GM12801 (cell line): Measurements from ENCODE around the gene CLIC3.

Experiments used
- CTCF ChIP-seq: IDR thresholded peaks from one replicate; pipeline ENCODE4 v1.5.1; 2011; ENCODE audit warnings: control low read depth; ENCODE audit not compliant: insufficient read length; ENCODE audit errors: extremely low read depth

Gene CLIC3

GRCh38 chr9:137029058-137029936 is 32.9 kb upstream of the CLIC3 start:
- TF ChIP-seq CTCF, result peak; percentile 35

- no peak for TF ChIP-seq CTCF
Observed at GRCh38 chr9:137028263-137029057, 32.1 kb upstream of the CLIC3 start.

- TF ChIP-seq CTCF, result no peak
Observed at GRCh38 chr9:137027369-137028262, 31.2 kb upstream of the CLIC3 start, which contains the start of gene ABCA2. TSS of gene ABCA2 (minus strand) at chr9:137028237. CDS start at chr9:137028140, 97 bp downstream.

GRCh38 chr9:137026828-137027227 is 30.5 kb upstream of the CLIC3 start:
- TF ChIP-seq CTCF, result no peak

GRCh38 chr9:137026384-137026783 is 30.0 kb upstream of the CLIC3 start:
- TF ChIP-seq CTCF, result no peak

- TF ChIP-seq CTCF, result no peak
Observed at GRCh38 chr9:137025517-137025966, 29.2 kb upstream of the CLIC3 start.
